VCaP (cell line): ENCODE data around the gene SLC16A4.
"Not testable (repeated sequence)": the region's sequence is repeated elsewhere in the genome, so short reads cannot be mapped to it uniquely, and the experiment has no call there.

Source experiments
- H3K27ac ChIP-seq: fragments of 450-650 bp; 2 replicates; pipeline ENCODE4 v1.5.1; 2017
- CTCF ChIP-seq: fragments of 450-650 bp; conservative IDR thresholded peaks from 2 replicates; pipeline ENCODE4 v1.5.1; 2017; ENCODE audit warnings: mild to moderate bottlenecking, moderate library complexity

The SLC16A4 gene

GRCh38 chr1:110420023-110420662 is 29.3 kb upstream of the SLC16A4 start:
- H3K27ac ChIP-seq, result no peak overlapping the region
- TF ChIP-seq CTCF, result no peak

GRCh38 chr1:110418729-110419128 is 27.9 kb upstream of the SLC16A4 start:
- no peak overlapping the region for H3K27ac ChIP-seq
- no peak for TF ChIP-seq CTCF

GRCh38 chr1:110413045-110413444 is 22.2 kb upstream of the SLC16A4 start:
- H3K27ac ChIP-seq, result not testable (repeated sequence)

GRCh38 chr1:110412576-110412975 is 21.8 kb upstream of the SLC16A4 start:
- H3K27ac ChIP-seq, result no peak overlapping the region
- peak; percentile 78 for TF ChIP-seq CTCF

- no peak for TF ChIP-seq CTCF
- H3K27ac ChIP-seq, result peak overlapping the region; percentile 28; the same call in 1 of the 2 replicates
These were observed 20.4 kb upstream of the SLC16A4 start for GRCh38 chr1:110411173-110411735.

GRCh38 chr1:110409316-110409715 is 18.5 kb upstream of the SLC16A4 start:
- no peak for TF ChIP-seq CTCF
- no peak overlapping the region for H3K27ac ChIP-seq

- TF ChIP-seq CTCF, result no peak
- H3K27ac ChIP-seq, result peak overlapping the region; percentile 89; the same call in 1 of the 2 replicates
These were observed 17.7 kb upstream of the SLC16A4 start for GRCh38 chr1:110408488-110408887.
